Measurements from ENCODE around the gene PPP1R27. TPM values are rescaled to one million over a fixed set of nuclear protein-coding genes. Genes with fewer than 3 reads are reported as not detected.
A peak's percentile ranks its signal among the peaks of the same experiment; 100 is the strongest.

Gene PPP1R27
- total and polyA plus RNA-seq, 9 of the 15 experiments (the other 6 are each of a cell fraction or from before 2014, with no cell fraction given): 0.29 to 6.9 (median 1.5) TPM; not detected in 2

GRCh38 chr17:81869221-81870130, 34.6 kb upstream of the PPP1R27 start:
- ChIA-PET POLR2A (interaction anchor here (0.5 to 2.6 kb wide), 26 partner anchors 9 to 527 kb away, joined by 3 to 13 read pairs (median 4); partner anchors contain the start of gene P4HB), CTCF (ENCODE audit: low intra/inter-chr PET ratio) (interaction anchor here (0.8 to 1.0 kb wide), 3 partner anchors 84 to 136 kb away, joined by 3 read pairs; no protein-coding TSS in a partner anchor)
- FAIRE-seq (peak; percentile 26), ATAC-seq (peak; percentile 50), DNase-seq (ENCODE audit: extremely low read depth in 1 of 4, low spot score in 3 of 4) (peak; percentile 66 to 76 (median 71))
- Histone ChIP-seq H3K9ac (ENCODE audit: insufficient read depth in 1 of 2, low read depth in 2 of 2, low read length in 2 of 2) (peak overlapping the region; percentile 88 to 98), H3K9me3 (replicated peaks; ENCODE audit: control insufficient read depth, insufficient read depth, low read depth, low read length) (no peaks in the 10 kb centered on the region), H3K27me3 (ENCODE audit: control insufficient read depth in 2 of 2, insufficient read depth in 2 of 2, low read length in 2 of 2) (no peaks in the 10 kb centered on the region), H3K9me1 (ENCODE audit: control insufficient read depth, insufficient read depth, low read length) (no peaks in the 10 kb centered on the region), H3K79me2 (ENCODE audit: control insufficient read depth, insufficient read depth, low read length) (peaks cover 53% of the 10 kb centered on the region), H3K27ac (ENCODE audit: extremely low read depth, low read depth, low read length) (peak overlapping the region; percentile 93), H3K36me3 (ENCODE audit: control insufficient read depth, insufficient read depth, low read length) (peaks cover 44% of the 10 kb centered on the region; the same call in 2 of the 3 replicates), H4K20me1 (replicated peaks; ENCODE audit: control insufficient read depth, insufficient read depth, low read length) (peaks cover 37% of the 10 kb centered on the region), H3K4me3 (peak overlapping the region; percentile 93), H3K4me2 (ENCODE audit: insufficient read depth, low read length) (peak overlapping the region; percentile 93), H3K4me1 (replicated peaks in 1 of 2; ENCODE audit: control insufficient read depth in 2 of 2, insufficient read depth in 2 of 2, low read length in 2 of 2) (peaks cover 29 to 80% of the 10 kb centered on the region in 2 experiments), H2AFZ (ENCODE audit: low read depth, low read length) (no peak overlapping the region)
- BruUV-seq (replicated peaks): no TSS peak
- intact Hi-C loops (cut with micrococcal nuclease) (no loop called here), in situ Hi-C loops (cut with MboI) (no loop called here)
- 8% methylated on average over 43 of the region's 52 CpGs for WGBS (ENCODE audit: insufficient coverage, low coverage, missing lambda C conversion rate)
- no peak for TF ChIP-seq ZNF75A (CRISPR knock-in tag; IDR thresholded peaks at IDR 0.05)
- TF ChIP-seq HDAC6 (IDR thresholded peaks at IDR 0.05; ENCODE audit: low read depth, low read length): no peak
- TF ChIP-seq MAZ (CRISPR knock-in tag; conservative IDR thresholded peaks at IDR 0.05 in 1 of 2, IDR thresholded peaks at IDR 0.05 in 1 of 2): peak; percentile 13 to 60; a peak in 2 of 4 replicates
- TF ChIP-seq ZNF311 (CRISPR knock-in tag; IDR thresholded peaks at IDR 0.05): no peak
- TF ChIP-seq ARID3B (CRISPR knock-in tag; IDR thresholded peaks at IDR 0.05; ENCODE audit: borderline replicate concordance): no peak
- no peak for TF ChIP-seq RBBP5 (IDR thresholded peaks at IDR 0.05; ENCODE audit: borderline replicate concordance, insufficient read depth, low read length, poor library complexity, severe bottlenecking)
- TF ChIP-seq PHF20 (IDR thresholded peaks at IDR 0.05; ENCODE audit: partially characterized antibody): no peak
- no peak for TF ChIP-seq ZNF707 (CRISPR knock-in tag; conservative IDR thresholded peaks at IDR 0.05)
- TF ChIP-seq ARNT (IDR thresholded peaks at IDR 0.05): no peak
- no peak for TF ChIP-seq OTX1 (CRISPR knock-in tag; IDR thresholded peaks at IDR 0.05)
- peak in 1 of 2 experiments; percentile 20; a peak in 1 of 4 replicates for TF ChIP-seq ZNF639 (CRISPR knock-in tag; conservative IDR thresholded peaks at IDR 0.05 in 1 of 2, IDR thresholded peaks at IDR 0.05 in 1 of 2)
- TF ChIP-seq ZC3H8 (IDR thresholded peaks at IDR 0.05): no peak
- TF ChIP-seq MYNN (IDR thresholded peaks at IDR 0.05): no peak
- no peak; the same call in 1 of the 2 replicates for TF ChIP-seq MYNN (CRISPR knock-in tag; IDR thresholded peaks at IDR 0.05)
- TF ChIP-seq HNRNPUL1 (IDR thresholded peaks at IDR 0.05; ENCODE audit: low read length): no peak
- no peak for TF ChIP-seq ZFPM2 (CRISPR knock-in tag; IDR thresholded peaks at IDR 0.05)
- no peak for TF ChIP-seq PTTG1 (tag; IDR thresholded peaks at IDR 0.05; ENCODE audit: low read depth)
- TF ChIP-seq ZNF79 (CRISPR knock-in tag; IDR thresholded peaks at IDR 0.05; ENCODE audit: low read depth): no peak
- TF ChIP-seq RHOXF2B (CRISPR knock-in tag; conservative IDR thresholded peaks at IDR 0.05): no peak
